Activated B cell treated with CpG ODN at 0.5 μM for 24 hours (primary cell): Measurements from ENCODE around the gene TXNDC5. TPM values are rescaled to one million over a fixed set of nuclear protein-coding genes. Genes with fewer than 3 reads are reported as not detected.
A peak's percentile ranks its signal among the peaks of the same experiment; 100 is the strongest.

Experiments
- ATAC-seq: fragments of 200-7000 bp; cut with Tn5 transposase; one replicate; pipeline ENCODE4 v1.10.0; 2021; ENCODE audit warnings: low read depth, mild to moderate bottlenecking, moderate library complexity
- CTCF ChIA-PET: fragments of 350-600 bp; sonication (Branson Sonifier 250); formaldehyde crosslinking; loops from one replicate; lab custom pipeline; 2021; ENCODE audit warnings: antibody characterized with exemption; lab: Charles Lee
- POLR2A ChIA-PET: fragments of 350-600 bp; sonication (Branson Sonifier 250); formaldehyde crosslinking; loops from one replicate; lab custom pipeline; 2021; ENCODE audit warnings: antibody characterized with exemption; lab: Charles Lee
- DNase-seq: peaks from one replicate; pipeline ENCODE4 v3.0.0; 2022
- H3K27ac Mint-ChIP-seq: one replicate; pipeline ENCODE4 v1.8.0; 2020; ENCODE audit warnings: mixed read lengths
- H3K27me3 Mint-ChIP-seq: one replicate; pipeline ENCODE4 v1.8.0; 2021; ENCODE audit warnings: mixed read lengths
- H3K36me3 Mint-ChIP-seq: one replicate; pipeline ENCODE4 v1.8.0; 2021; ENCODE audit warnings: low read depth, mixed read lengths
- H3K4me1 Mint-ChIP-seq: one replicate; pipeline ENCODE4 v1.8.0; 2021; ENCODE audit warnings: mixed read lengths
- H3K4me3 Mint-ChIP-seq: one replicate; pipeline ENCODE4 v1.8.0; 2020; ENCODE audit warnings: mild to moderate bottlenecking, mixed read lengths
- H3K9me3 Mint-ChIP-seq: one replicate; pipeline ENCODE4 v1.8.0; 2020; ENCODE audit warnings: mixed read lengths
- CTCF ChIP-seq: fragments of 200-600 bp; IDR thresholded peaks from one replicate; pipeline ENCODE4 v1.8.0; 2022; ENCODE audit warnings: antibody characterized with exemption, mild to moderate bottlenecking
- intact Hi-C: fragments of 100-400 bp; cut with micrococcal nuclease; formaldehyde crosslinking; loops from one replicate; pipeline ENCODE4 v1.15.1; 2024
- total RNA-seq: library from RNA; stranded (reverse); gene quantifications from 2 replicates; pipeline ENCODE4 v1.2.3, GENCODE V29; 2022

TXNDC5 gene
- total RNA-seq, 1 donor from 2014 or later, result 68.2 TPM

- Mint-ChIP-seq H3K4me3 (no peak overlapping the region), H3K27me3 (no peaks in the 10 kb centered on the region), H3K9me3 (no peaks in the 10 kb centered on the region), H3K4me1 (no peaks in the 10 kb centered on the region), H3K27ac (no peak overlapping the region), H3K36me3 (no peaks in the 10 kb centered on the region)
- TF ChIP-seq CTCF, result no peak
- ChIA-PET CTCF (interaction anchor here (0.7 kb wide), 1 partner anchor 16 kb away, joined by 4 read pairs; no protein-coding TSS in a partner anchor), POLR2A (interaction anchor here (0.5 to 1.0 kb wide), 3 partner anchors 9 to 16 kb away, joined by 5 to 10 read pairs (median 6); no protein-coding TSS in a partner anchor)
- DNase-seq (no peak), ATAC-seq (no peak)
- intact Hi-C loops, result loop anchor here (1.0 kb wide), 1 partner anchor 17 kb away; no protein-coding TSS in a partner anchor
These were observed 7.1 kb upstream of the TXNDC5 start for GRCh38 chr6:7917729-7918128.

GRCh38 chr6:7916959-7917358, 6.4 kb upstream of the TXNDC5 start:
- ChIA-PET CTCF (interaction anchor here (0.7 kb wide), 1 partner anchor 17 kb away, joined by 3 read pairs; no protein-coding TSS in a partner anchor), POLR2A (interaction anchor here (0.8 to 1.0 kb wide), 2 partner anchors 9 to 16 kb away, joined by 5 to 6 read pairs; no protein-coding TSS in a partner anchor)
- H3K27ac Mint-ChIP-seq, result no peak overlapping the region
- H3K9me3 Mint-ChIP-seq, result no peaks in the 10 kb centered on the region
- TF ChIP-seq CTCF, result no peak
- H3K27me3 Mint-ChIP-seq, result no peaks in the 10 kb centered on the region
- H3K4me1 Mint-ChIP-seq, result no peaks in the 10 kb centered on the region
- no peak overlapping the region for H3K4me3 Mint-ChIP-seq
- ATAC-seq (peak; percentile 36), DNase-seq (no peak)
- H3K36me3 Mint-ChIP-seq, result no peaks in the 10 kb centered on the region
- intact Hi-C loops, result loop anchor here (1.0 kb wide), 1 partner anchor 17 kb away; no protein-coding TSS in a partner anchor

GRCh38 chr6:7914991-7915789, 4.6 kb upstream of the TXNDC5 start:
- CTCF ChIA-PET, result interaction anchor here (0.6 kb wide), 2 partner anchors 25 to 126 kb away, joined by 3 to 4 read pairs; no protein-coding TSS in a partner anchor
- Mint-ChIP-seq H3K4me1 (peaks cover 6% of the 10 kb centered on the region), H3K4me3 (no peak overlapping the region), H3K9me3 (no peaks in the 10 kb centered on the region), H3K36me3 (no peaks in the 10 kb centered on the region), H3K27ac (no peak overlapping the region), H3K27me3 (no peaks in the 10 kb centered on the region)
- peak; percentile 34 for DNase-seq
- intact Hi-C loops, result loop anchor here (5.0 kb wide), 1 partner anchor 188 kb away; the partner anchor contains the start of gene BMP6
- POLR2A ChIA-PET, result interaction anchor here (0.6 to 1.4 kb wide), 4 partner anchors 9 to 48 kb away, joined by 3 to 9 read pairs (median 4); no protein-coding TSS in a partner anchor
- TF ChIP-seq CTCF, result no peak
- peak; percentile 63 for ATAC-seq

- intact Hi-C loops, result loop anchor here (5.0 kb wide), 1 partner anchor 187 kb away; the partner anchor contains the start of gene BMP6
- CTCF ChIA-PET, result no interaction called here
- H3K27me3 Mint-ChIP-seq, result no peaks in the 10 kb centered on the region
- POLR2A ChIA-PET, result no interaction called here
- DNase-seq (no peak), ATAC-seq (no peak)
- H3K4me1 Mint-ChIP-seq, result peaks cover 8% of the 10 kb centered on the region
- no peaks in the 10 kb centered on the region for H3K9me3 Mint-ChIP-seq
- H3K27ac Mint-ChIP-seq, result no peak overlapping the region
- H3K4me3 Mint-ChIP-seq, result no peak overlapping the region
- H3K36me3 Mint-ChIP-seq, result no peaks in the 10 kb centered on the region
- TF ChIP-seq CTCF, result no peak
These were observed 3.7 kb upstream of the TXNDC5 start for GRCh38 chr6:7914311-7914710.
